Right renal pelvis (tissue), 4 donors: ENCODE results near the gene GDPD2. TPM values are rescaled to one million over a fixed set of nuclear protein-coding genes. Genes with fewer than 3 reads are reported as not detected.

ENCODE experiments used
- DNase-seq, 4 donors: peaks; one replicate each; pipeline ENCODE4 v3.0.0-alpha.2; 2013; ENCODE audit warnings: low read depth in 4 of 4, low spot score in 3 of 4, missing footprints in 1 of 4
- polyA plus RNA-seq, 4 donors: library from polyadenylated mRNA; unstranded; fragments of 120-200 nt; gene quantifications; one replicate each; pipeline ENCODE4 v1.2.1, GENCODE V29; 2013; ENCODE audit not compliant: insufficient read length in 4 of 4

Gene GDPD2
- polyA plus RNA-seq, 4 donors = 1.0 to 2.1 (median 1.5) TPM

DNA sequence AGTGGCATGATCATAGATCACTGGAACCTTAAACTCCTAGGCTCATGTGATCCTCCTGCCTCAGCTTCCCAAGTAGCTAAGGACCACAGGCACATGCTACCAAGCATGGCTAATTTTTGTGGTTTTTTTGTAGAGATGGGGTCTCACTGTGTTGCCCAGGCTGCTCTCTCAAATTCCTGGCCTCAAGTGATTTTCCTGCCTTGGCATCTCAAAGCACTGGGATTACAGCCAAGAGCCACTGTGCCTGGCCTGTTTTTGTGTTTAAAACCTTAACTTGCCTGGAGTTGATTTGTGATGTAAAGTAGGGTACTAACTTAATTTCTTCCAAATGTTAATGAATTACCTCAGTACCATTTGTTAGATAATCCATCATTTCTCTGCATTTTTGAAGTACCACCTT is 43.9 kb downstream of the GDPD2 start:
- no peak for DNase-seq

DNA sequence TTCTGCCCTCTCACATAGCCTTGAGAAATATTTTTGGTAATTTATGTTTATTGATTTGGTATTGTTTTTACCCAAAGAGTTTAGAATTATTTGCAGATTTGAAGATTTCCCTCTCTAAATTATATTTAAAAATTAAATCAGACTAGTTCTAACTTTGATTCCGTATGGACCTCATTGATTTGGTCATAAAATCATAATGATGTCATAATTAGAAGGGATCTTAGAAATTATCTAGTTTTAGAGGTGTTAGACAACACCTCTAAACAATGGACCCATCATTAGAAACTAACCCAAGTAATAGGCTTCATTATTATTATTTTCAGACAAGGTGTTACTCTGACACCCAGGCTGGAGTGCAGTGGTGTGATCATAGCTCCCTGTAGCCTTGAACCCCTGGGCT is 45.6 kb downstream of the GDPD2 start:
- no peak for DNase-seq

DNA sequence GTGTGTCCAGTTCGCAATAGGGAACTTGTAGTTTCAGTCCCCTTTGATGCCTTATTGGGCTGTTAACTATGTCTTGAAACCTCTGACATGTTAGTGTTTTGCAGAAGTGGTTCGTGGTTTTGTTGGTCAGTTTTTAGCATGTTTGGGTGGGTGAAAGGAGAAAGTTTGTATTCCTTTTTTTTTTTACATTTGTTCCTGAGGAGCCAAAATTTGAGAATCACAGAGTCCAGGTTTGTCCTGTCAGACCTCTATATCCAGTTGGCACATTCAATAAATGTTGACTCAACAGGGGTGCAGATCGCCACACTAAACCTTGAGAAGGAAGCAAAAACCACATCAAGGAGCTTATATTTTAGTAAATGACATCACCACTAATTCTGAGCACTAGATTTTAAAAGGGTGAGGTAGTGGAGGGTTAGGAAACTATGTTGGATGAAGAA is 47.8 kb downstream of the GDPD2 start:
- no peak for DNase-seq

DNA sequence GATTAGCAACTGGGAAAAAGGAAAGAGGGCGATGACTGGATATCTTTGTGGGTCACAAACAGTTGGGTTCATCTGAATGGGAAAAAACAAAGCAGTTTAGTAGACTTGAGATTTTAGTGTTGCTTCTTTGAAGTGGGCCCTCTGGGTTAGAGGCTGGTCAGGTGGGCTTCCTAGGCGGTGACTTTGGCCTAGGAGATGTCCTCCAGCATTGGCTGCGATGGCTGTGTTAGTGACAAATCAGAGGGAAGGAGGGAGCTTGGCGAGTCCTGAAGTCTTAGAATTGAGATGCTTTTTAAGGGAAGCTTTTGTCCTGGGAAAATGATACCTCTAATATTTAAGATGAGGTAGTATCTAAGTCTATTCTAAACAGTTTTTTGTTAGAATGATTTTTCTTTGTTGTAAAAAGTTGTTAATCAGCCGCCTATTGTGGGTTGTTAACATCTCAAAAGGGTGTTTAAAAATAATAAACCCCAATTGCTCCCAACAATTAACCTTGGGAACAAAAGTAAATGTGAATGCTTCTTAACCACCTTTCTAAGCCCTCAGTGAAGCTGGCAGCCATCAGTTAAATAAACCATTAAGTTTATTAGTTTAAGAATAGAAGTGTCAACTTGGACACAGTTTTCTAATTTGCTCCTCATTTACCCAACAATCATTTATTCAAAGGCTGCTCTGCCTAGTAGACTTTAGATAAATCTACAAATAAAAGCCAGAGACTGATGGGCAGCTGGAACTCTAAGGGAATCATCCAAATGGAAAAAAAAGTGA is 53.2 kb downstream of the GDPD2 start:
- no peak for DNase-seq

DNA sequence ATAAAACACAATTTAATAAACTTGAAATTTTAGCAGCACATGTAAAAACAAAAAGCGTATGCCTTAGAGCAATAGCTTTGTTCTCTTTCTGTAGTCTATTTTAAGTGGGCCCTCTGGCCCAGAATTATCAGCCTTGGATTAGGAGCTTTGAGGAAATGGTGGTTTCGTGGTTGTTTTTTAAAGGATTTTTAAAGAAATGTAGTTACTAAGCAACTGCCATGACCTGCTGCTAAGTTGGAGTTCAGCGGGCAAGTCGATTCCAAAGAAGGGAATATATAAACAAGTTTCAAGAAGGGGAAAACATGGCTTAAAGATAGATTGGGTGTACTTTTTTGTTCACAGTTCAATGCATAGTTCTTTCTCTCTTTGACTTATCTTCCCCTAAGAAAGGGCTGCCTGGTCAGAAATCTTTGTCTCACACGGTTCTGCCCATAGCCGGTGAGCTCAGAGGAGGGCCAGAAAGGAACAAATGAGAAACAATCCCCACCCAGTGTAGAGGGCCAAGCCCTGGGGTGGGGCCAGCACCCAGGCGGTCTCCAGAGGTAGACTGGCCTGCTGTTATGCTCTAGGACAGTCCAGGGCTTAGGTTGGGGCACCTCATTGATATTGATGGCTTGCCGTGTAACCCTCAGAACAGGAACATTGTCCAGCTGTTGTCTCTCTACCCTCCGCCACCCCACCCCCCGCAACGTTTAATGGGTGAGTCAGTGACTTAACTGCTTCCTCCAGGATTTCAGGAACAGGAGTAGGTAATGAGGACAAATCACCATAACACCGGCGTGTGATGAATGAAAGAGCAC is 54.0 kb downstream of the GDPD2 start:
- no peak for DNase-seq

DNA sequence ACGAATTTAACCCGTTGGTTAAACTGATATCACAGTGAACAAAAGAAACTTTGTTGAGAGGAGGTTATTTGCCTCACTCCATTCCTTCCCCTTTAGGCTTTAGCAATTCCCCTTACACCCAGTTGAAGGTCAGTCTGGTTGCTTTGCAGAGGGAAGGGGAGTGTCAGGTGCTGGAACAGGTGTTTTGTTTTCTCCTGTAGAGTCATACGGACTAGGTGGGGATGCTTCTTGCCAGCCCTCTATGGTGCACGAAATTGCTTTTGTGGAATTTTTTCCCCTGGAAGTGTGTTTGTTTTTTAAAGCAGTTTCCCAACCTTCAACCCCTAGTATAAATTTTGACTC is 54.6 kb downstream of the GDPD2 start:
- no peak for DNase-seq

DNA sequence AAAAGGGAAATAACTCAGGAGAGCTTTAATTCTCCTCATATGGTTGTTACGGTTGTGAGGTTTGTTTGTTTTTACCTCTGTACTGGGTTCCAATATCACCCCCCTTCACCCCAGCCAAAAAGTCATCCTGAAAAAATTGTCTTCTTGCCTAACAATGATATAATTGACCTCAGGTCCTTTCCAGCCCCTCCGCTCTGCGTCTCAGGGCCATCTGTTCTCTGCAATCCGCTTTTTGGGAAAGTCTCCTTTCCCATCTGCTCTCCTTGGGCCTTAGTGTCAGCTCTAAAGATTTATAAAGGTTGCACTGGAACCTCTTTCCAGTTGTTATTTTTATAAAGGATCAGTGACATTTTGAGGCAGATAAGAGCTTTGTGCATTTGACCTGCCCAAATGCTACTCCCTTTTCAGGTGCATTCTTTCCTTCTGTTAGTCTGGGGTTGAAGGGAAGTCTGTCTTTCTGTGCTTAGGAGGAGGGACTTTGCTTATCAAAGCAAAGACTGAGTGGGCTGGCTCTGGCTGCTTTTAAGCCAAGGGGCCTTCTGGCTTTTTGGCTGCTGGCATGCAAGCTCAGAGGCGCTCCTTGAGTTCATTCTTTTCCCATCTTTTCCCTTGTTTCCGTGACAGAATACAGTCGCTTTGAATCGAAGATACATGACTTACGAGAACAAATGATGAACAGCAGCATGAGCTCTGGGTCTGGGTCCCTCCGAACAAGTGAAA is 55.6 kb downstream of the GDPD2 start:
- DNase-seq = no peak

DNA sequence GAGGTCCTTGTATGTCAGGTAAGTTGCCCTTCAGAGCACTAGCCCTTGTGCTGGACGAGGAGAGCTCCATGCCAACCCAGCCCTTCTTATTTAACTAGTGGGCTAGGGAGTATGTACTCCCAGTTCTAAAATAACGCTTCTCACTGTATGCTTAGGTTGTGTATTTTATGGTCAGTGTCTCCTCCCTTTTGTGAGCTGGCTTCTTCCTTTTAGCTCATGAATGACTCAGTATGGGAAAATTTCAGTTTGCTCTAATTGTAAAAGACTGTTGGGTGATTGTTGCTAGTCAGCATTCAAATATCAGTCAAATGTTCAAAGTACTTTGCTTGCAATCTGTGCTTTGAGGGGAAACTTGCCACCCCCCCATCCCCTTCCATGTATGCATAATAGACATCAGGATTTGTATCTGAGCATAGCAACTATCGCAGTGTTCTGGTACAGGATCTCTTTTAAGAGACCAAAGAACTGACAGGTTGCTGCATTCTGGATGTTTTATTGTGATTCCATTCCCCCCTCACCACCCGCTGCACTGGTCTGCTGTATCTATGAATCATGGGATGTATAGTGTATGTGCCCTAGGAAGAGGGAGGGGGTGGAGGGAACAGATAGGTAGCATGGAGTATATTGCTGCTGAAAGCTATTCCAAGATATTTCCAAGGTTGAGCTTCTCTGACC is 56.3 kb downstream of the GDPD2 start:
- DNase-seq = no peak

DNA sequence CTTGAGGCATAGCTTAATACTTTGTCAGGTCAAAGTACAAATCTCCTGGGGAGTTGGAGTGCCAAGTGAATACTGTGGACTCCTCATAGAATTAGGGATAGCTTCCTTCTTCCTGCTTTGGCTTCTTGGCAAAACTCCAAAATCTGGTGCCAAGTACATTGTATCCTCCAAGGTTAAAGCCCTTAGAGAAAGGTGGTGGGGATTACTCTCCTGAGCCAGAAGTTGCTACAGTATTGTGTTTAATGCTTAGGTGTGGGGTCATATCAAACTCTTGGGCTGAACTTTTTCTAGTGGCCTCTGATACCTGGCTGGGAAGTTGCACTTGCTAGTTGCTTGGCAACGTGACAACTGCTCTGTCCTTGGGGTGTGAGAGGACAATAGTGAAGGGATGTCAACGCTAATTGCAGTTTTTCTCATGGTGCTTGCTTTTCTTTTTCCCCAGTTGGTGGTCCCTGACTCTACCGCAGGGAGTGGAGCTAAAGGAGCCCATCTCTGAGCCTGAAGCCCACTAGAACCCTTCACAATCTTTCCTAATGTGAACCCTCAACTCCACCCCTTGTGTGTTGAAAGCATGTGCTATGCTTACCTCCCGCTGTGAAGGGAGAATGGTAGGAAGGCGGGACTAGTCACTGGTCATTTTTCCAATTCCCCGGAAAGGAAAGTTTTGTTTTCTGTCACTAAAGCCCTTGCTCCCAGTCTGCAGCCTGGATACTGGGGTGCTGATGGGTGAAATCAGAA is 57.0 kb downstream of the GDPD2 start:
- no peak for DNase-seq

DNA sequence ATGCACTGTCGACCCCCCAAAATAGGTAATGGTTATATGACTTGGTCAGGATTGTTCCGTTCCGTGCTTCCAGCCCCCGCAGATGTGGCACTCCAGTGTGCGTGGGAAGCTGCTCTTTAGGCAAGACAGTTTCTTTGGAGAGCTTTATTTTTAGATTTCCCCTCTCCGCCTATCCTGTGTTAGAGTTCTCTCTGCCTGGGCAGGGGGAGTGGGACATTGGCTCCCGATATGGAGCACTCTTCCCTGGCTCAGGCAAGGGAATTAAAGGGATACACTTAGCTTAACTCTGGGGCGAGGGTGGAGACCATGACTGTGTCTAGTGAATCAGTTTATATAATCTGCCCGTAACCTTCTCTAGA is 57.5 kb downstream of the GDPD2 start:
- no peak for DNase-seq

DNA sequence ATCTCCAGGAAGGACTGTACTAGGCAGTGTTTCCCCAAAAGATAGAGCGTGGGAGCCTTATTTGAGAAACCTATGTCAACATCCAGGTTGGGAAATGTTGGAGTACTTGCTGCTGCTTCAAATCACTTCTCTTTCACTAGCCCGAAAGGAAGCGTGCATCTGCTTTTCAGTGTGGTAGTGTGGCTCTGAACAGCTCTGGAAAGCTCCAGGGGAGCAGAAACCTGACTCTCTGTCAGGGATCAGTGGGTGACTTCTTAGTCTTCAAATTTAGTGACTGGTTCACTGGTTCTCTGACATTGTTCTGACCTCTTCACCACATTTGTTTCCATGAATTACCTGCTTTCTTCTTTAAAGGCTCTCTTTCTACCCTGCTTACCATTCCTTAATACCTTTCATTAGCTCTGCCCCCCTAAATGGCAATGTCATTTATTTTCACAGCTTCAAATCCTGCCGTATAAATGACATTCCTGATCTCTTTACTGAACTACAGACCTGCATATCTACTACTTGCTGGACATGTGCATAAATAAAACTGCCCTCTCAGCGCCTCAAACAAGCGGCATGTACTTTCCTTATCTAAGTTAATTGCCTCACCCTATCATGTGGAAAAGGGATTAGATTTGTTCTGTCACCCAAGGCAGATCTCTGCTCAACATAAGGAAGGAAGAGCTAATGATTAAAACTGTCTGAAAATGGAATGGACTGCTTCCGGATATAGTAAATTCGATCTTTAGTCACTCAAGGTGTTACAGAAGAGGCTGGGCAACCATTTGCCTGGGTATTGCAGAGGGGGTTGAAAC is 58.6 kb downstream of the GDPD2 start:
- DNase-seq = no peak

DNA sequence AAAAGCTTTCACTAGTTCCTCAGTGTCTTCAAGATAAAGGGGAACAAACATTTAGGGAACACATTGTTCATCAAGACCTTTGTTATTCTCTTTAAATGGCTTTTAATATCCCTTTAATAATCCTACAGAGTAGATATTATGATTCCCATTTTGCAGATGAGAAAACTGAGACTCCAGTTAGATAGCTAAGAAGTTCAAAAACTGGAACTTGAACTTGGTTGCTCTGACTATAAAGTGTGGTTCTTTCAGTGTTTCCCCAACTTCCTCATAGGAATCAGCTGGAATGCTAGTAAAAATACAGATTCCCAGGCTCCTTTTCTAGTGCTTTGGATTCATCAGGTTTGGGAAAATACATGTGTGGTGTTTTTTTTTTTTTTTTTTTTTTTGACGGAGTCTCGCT is 59.2 kb downstream of the GDPD2 start:
- no peak for DNase-seq

Other genes with a start within 250 kb of the GDPD2 start
- gene DGAT2L6, start 245.8 kb upstream of the GDPD2 start, polyA plus RNA-seq = not detected
- gene AWAT1, start 188.7 kb upstream of the GDPD2 start, polyA plus RNA-seq = under 1 TPM in 1 of 4 donors, not detected in 3; 0.10 TPM
- gene P2RY4, start 163.1 kb upstream of the GDPD2 start, polyA plus RNA-seq = under 1 TPM in 3 of 4 donors, not detected in 1; 0.18 to 0.33 (median 0.21) TPM
- gene ARR3, start 155.0 kb upstream of the GDPD2 start, polyA plus RNA-seq = under 1 TPM in 3 of 4 donors, not detected in 1; 0.54 to 0.80 (median 0.55) TPM
- 1 to 10 TPM in 1 of 4 donors, under 1 TPM in 3; 0.81 to 1.2 (median 0.94) TPM for gene RAB41, start 141.1 kb upstream of the GDPD2 start, polyA plus RNA-seq
- 10 to 100 TPM; 57.5 to 60.3 (median 58.7) TPM for gene PDZD11, start 133.4 kb upstream of the GDPD2 start, polyA plus RNA-seq
- gene KIF4A, start 133.2 kb upstream of the GDPD2 start, polyA plus RNA-seq = 10 to 100 TPM; 16.1 to 17.9 (median 17.4) TPM
- gene DLG3, start 21.5 kb downstream of the GDPD2 start, polyA plus RNA-seq = 10 to 100 TPM; 37.1 to 46.4 (median 44.5) TPM